Nephron (organoid): ENCODE results near the gene DDR2.
A peak's percentile ranks its signal among the peaks of the same experiment; 100 is the strongest.

ENCODE experiments used
- H3K27ac Mint-ChIP-seq, 3 experiments: 2 replicates each; pipeline ENCODE4 v1.8.0; 2020; ENCODE audit warnings: mixed read lengths in 3 of 3, mild to moderate bottlenecking in 2 of 3, moderate library complexity in 1 of 3
- H3K27me3 Mint-ChIP-seq: 2 replicates; pipeline ENCODE4 v1.8.0; 2021; ENCODE audit warnings: low read depth, mild to moderate bottlenecking, moderate library complexity, mixed read lengths
- H3K36me3 Mint-ChIP-seq: 2 replicates; pipeline ENCODE4 v1.8.0; 2020; ENCODE audit warnings: low read depth, mixed read lengths
- H3K4me1 Mint-ChIP-seq: 2 replicates; pipeline ENCODE4 v1.8.0; 2020; ENCODE audit warnings: mixed read lengths
- H3K4me3 Mint-ChIP-seq, 3 experiments: 2 replicates each; pipeline ENCODE4 v1.8.0; 2020; ENCODE audit warnings: mild to moderate bottlenecking in 3 of 3, mixed read lengths in 3 of 3, moderate library complexity in 2 of 3
- H3K9me3 Mint-ChIP-seq: 2 replicates; pipeline ENCODE4 v1.8.0; 2020; ENCODE audit warnings: mixed read lengths
- CTCF ChIP-seq, 3 experiments: fragments of 200-600 bp; sonication (generic); IDR thresholded peaks; one replicate each; pipeline ENCODE4 v1.5.0; 2021; ENCODE audit warnings: antibody characterized with exemption in 3 of 3; ENCODE audit not compliant: unreplicated experiment in 3 of 3

The DDR2 gene

DNA sequence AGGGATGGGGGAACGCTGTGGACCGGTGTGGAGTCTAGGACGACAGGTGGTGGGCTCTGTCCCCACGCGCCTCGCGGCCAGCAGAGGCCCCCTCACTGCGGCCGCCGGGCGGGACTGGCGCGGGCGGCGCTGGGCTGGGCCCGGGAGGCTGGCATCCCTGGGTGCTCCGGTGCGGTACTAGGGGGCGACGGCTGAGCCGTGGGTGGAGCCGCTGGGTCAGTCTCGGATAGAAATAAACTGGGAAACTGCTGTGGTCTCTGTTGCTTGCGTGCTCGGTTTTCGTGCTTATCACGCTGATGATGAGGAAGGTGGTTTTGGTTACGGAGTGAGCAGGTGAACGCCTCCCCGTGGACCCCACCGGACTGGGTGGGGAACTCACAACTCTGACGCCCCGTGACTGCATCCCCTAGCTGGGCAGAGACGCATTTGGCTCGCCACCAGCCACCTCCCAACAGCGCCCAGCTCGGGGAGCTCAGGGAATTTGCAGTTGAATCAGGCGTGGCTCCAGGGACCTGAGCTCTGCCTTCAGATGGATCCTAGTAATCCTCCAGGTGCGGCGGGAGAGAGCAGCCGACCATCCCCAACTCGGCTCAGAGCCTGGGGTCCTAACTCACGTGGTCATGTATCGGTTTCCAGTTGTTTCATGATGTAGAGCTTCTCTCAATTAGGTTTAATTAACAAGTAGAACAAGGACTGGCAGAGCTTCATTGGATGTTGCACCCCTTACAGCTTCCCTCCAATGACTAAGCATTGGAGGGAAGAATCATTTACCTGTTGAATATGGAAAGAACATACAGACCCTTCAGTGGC, 190.3 kb downstream of the DDR2 start:
- H3K27me3 Mint-ChIP-seq, result peaks cover 38% of the 10 kb centered on the region
- H3K36me3 Mint-ChIP-seq, result no peaks in the 10 kb centered on the region
- TF ChIP-seq CTCF (IDR thresholded peaks at IDR 0.05; ENCODE audit: unreplicated experiment in 3 of 3), result no peak
- peaks cover 3% of the 10 kb centered on the region for H3K9me3 Mint-ChIP-seq
- H3K27ac Mint-ChIP-seq, result no peak overlapping the region
- H3K4me3 Mint-ChIP-seq, result peak overlapping the region; percentile 77 to 82 (median 79)
- H3K4me1 Mint-ChIP-seq, result peaks cover 12% of the 10 kb centered on the region

DNA sequence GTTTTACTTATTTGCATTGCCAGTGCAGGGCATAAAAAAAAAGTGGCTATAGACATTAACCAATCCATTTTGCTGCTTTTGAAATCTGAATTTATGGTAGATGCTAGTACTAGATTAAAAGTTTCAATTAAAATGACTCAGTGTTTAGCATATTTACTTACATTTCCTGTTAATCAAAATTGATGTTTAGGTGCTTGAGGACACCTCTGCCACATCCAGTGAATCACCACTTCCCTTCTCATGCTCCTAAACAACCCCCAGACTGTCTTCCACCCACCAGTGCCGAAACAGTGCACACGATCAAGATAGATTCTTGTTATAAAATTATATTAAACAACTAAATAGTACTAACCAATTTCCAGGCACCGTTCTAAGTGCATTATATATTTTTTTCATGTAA, 191.0 kb downstream of the DDR2 start:
- Mint-ChIP-seq H3K36me3 (no peaks in the 10 kb centered on the region), H3K4me3 (peak overlapping the region in 2 of 3 experiments; percentile 17 to 41), H3K27me3 (peaks cover 38% of the 10 kb centered on the region), H3K27ac (no peak overlapping the region), H3K4me1 (peaks cover 7% of the 10 kb centered on the region), H3K9me3 (peaks cover 3% of the 10 kb centered on the region)
- TF ChIP-seq CTCF (IDR thresholded peaks at IDR 0.05; ENCODE audit: unreplicated experiment in 3 of 3), result no peak

DNA sequence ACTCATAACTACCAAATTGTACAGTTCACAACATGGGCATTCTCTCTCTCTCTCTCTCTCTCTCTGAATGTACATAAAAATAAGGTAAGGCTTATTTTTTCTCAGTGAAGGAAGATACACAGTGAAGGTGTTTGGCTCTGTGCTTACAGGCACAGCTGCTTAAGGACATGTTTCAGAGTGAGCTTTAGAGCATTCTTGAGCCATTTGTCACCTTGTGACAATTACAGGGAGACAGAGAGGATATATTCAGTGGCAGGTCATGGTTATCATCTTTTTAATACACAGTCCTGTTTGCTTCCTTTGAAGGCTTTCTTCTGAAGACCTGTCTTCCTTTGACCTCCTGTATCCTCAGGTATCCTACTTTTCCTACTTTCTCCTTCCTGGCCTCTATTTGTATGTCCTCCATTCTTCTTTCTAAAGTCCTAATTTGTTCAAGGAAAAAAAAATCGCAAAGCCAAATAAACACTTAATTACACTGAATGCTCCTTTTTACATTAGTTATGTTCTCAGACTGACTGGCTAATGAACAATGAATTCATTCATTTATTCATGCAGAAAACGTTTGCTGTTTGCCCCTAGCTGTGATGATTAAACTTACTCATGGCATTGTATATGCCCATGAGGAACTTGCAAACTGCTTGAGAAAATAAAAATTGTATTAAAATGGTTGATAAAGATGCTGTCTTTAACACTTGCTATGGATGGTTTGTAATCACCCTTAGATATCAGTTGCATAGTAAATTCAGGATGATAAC, 191.7 kb downstream of the DDR2 start:
- H3K4me3 Mint-ChIP-seq, result no peak overlapping the region
- peaks cover 3% of the 10 kb centered on the region for H3K9me3 Mint-ChIP-seq
- H3K36me3 Mint-ChIP-seq, result no peaks in the 10 kb centered on the region
- H3K27ac Mint-ChIP-seq, result no peak overlapping the region
- H3K27me3 Mint-ChIP-seq, result peaks cover 38% of the 10 kb centered on the region
- peaks cover 5% of the 10 kb centered on the region for H3K4me1 Mint-ChIP-seq
- TF ChIP-seq CTCF (IDR thresholded peaks at IDR 0.05; ENCODE audit: unreplicated experiment in 3 of 3), result no peak

- H3K9me3 Mint-ChIP-seq, result peaks cover 3% of the 10 kb centered on the region
- H3K4me1 Mint-ChIP-seq, result no peaks in the 10 kb centered on the region
- no peak overlapping the region for H3K27ac Mint-ChIP-seq
- no peak overlapping the region for H3K4me3 Mint-ChIP-seq
- TF ChIP-seq CTCF (IDR thresholded peaks at IDR 0.05; ENCODE audit: unreplicated experiment in 3 of 3), result no peak
- H3K27me3 Mint-ChIP-seq, result peaks cover 17% of the 10 kb centered on the region
- H3K36me3 Mint-ChIP-seq, result no peaks in the 10 kb centered on the region
Observed at GRCh38 chr1:162829268-162829667, 197.0 kb downstream of the DDR2 start.

DNA sequence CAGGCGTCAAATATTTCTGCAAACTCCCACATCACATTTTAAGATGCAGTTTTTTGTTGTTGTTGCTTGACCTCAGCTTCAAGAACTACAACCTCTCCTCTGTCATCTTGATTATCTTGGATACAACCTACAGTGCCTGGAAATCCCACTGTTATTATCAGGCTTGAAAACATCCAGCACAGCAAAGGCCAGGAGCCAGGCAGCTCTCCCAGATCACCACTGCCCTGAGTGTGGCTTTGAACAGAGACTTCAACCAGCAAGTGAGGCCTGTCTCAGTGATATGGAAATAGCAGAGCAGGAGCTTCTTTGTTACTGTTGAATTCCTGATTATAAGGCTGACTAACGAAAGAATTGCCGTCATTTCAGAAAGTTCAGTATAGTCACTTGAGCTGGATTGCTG, 200.2 kb downstream of the DDR2 start:
- Mint-ChIP-seq H3K27me3 (peaks cover 7% of the 10 kb centered on the region), H3K27ac (no peak overlapping the region), H3K9me3 (no peaks in the 10 kb centered on the region), H3K4me1 (no peaks in the 10 kb centered on the region), H3K36me3 (no peaks in the 10 kb centered on the region), H3K4me3 (no peak overlapping the region)
- no peak for TF ChIP-seq CTCF (IDR thresholded peaks at IDR 0.05; ENCODE audit: unreplicated experiment in 3 of 3)
